ENCODE results near the gene BTAF1.

- TF ChIP-seq CTCF (IDR thresholded peaks at IDR 0.05): no peak
- no peak for TF ChIP-seq POLR2A (IDR thresholded peaks at IDR 0.05)
These were observed 78.0 kb downstream of the BTAF1 start for GRCh38 chr10:92001581-92001980.
